Activated effector memory CD4-positive, alpha-beta T cell treated with anti-CD3 and anti-CD28 coated beads, Interleukin-2, amount 50 U/mL, for 16 hours (primary cell): ENCODE data around the gene C9orf43.

Experiments used
- DNase-seq: peaks from one replicate; pipeline ENCODE4 v3.0.0-alpha.2; 2020

C9orf43 gene

GRCh38 chr9:113468716-113469448 is 58.3 kb downstream of the C9orf43 start:
- no peak for DNase-seq

GRCh38 chr9:113471143-113471542 is 60.6 kb downstream of the C9orf43 start:
- no peak for DNase-seq

GRCh38 chr9:113471566-113471965 is 61.0 kb downstream of the C9orf43 start:
- no peak for DNase-seq

- DNase-seq, result no peak
Observed at GRCh38 chr9:113472199-113472598, 61.7 kb downstream of the C9orf43 start.

- DNase-seq, result no peak
Observed at GRCh38 chr9:113474360-113475028, 63.9 kb downstream of the C9orf43 start.

GRCh38 chr9:113475031-113475430 is 64.5 kb downstream of the C9orf43 start:
- no peak for DNase-seq

- no peak for DNase-seq
Observed at GRCh38 chr9:113475992-113476391, 65.4 kb downstream of the C9orf43 start.

- no peak for DNase-seq
Observed at GRCh38 chr9:113476511-113476916, 66.0 kb downstream of the C9orf43 start.

- DNase-seq, result no peak
Observed at GRCh38 chr9:113477058-113477457, 66.5 kb downstream of the C9orf43 start.

GRCh38 chr9:113477661-113478060 is 67.1 kb downstream of the C9orf43 start:
- DNase-seq, result no peak

- DNase-seq, result no peak
Observed at GRCh38 chr9:113479174-113479621, 68.7 kb downstream of the C9orf43 start.
